Skeletal muscle tissue (tissue), 4 donors: ENCODE measurements around the gene MMS19. TPM values are rescaled to one million over a fixed set of nuclear protein-coding genes. Genes with fewer than 3 reads are reported as not detected.

ENCODE experiments used
- H3K27ac ChIP-seq: one replicate; pipeline ENCODE4 v1.7.0; 2013; ENCODE audit warnings: mild to moderate bottlenecking, low read depth, low read length, inconsistent platforms
- H3K27me3 ChIP-seq, 3 donors: one replicate each; pipeline ENCODE4 v1.7.0; 2013; ENCODE audit warnings: low read length in 3 of 3; ENCODE audit not compliant: control insufficient read depth in 3 of 3, insufficient read depth in 3 of 3
- H3K36me3 ChIP-seq, 3 donors: one replicate each; pipeline ENCODE4 v1.7.0; 2013; ENCODE audit warnings: low read length in 3 of 3; ENCODE audit not compliant: control insufficient read depth in 3 of 3, insufficient read depth in 3 of 3
- H3K4me1 ChIP-seq, 3 donors: one replicate each; pipeline ENCODE4 v1.7.0; 2013; ENCODE audit warnings: low read length in 3 of 3, mild to moderate bottlenecking in 3 of 3; ENCODE audit not compliant: control insufficient read depth in 3 of 3, insufficient read depth in 3 of 3
- H3K4me3 ChIP-seq, 3 donors: one replicate each; pipeline ENCODE4 v1.7.0; 2013; ENCODE audit warnings: low read length in 3 of 3
- H3K9ac ChIP-seq, 3 donors: one replicate each; pipeline ENCODE4 v1.7.0; 2013; ENCODE audit warnings: low read length in 3 of 3, mild to moderate bottlenecking in 3 of 3, moderate library complexity in 2 of 3, low read depth in 1 of 3
- H3K9me3 ChIP-seq, 3 donors: one replicate each; pipeline ENCODE4 v1.7.0; 2013; ENCODE audit warnings: low read length in 3 of 3; ENCODE audit not compliant: control insufficient read depth in 3 of 3
- total RNA-seq: library from RNA; depleted of rRNA; stranded (reverse); fragments of >200 nt; gene quantifications from one replicate; pipeline ENCODE4 v1.2.3, GENCODE V29; 2014
- donor health status: Osteomylitis.

Gene MMS19
- total RNA-seq, 1 donor from 2014 or later, result 47.0 TPM

GRCh38 chr10:97525683-97526110 is 27.5 kb upstream of the MMS19 start:
- H3K9me3 ChIP-seq, result no peaks in the 10 kb centered on the region
- no peaks in the 10 kb centered on the region for H3K36me3 ChIP-seq
- H3K9ac ChIP-seq, result no peak overlapping the region
- peaks cover 19 to 43% (median 24%) of the 10 kb centered on the region in 3 donors for H3K4me1 ChIP-seq
- H3K27me3 ChIP-seq, result no peaks in the 10 kb centered on the region
- H3K27ac ChIP-seq, result no peak overlapping the region
- no peak overlapping the region for H3K4me3 ChIP-seq

GRCh38 chr10:97525086-97525485 is 26.9 kb upstream of the MMS19 start:
- Histone ChIP-seq H3K9ac (no peak overlapping the region), H3K4me3 (no peak overlapping the region), H3K36me3 (no peaks in the 10 kb centered on the region), H3K9me3 (no peaks in the 10 kb centered on the region), H3K27me3 (no peaks in the 10 kb centered on the region), H3K4me1 (peaks cover 20 to 44% (median 29%) of the 10 kb centered on the region in 3 donors), H3K27ac (no peak overlapping the region)

GRCh38 chr10:97522937-97523336 is 24.7 kb upstream of the MMS19 start:
- H3K9ac ChIP-seq, result no peak overlapping the region
- peaks cover 28 to 62% (median 40%) of the 10 kb centered on the region in 3 donors for H3K4me1 ChIP-seq
- no peaks in the 10 kb centered on the region for H3K9me3 ChIP-seq
- no peak overlapping the region for H3K4me3 ChIP-seq
- H3K27ac ChIP-seq, result no peak overlapping the region
- no peaks in the 10 kb centered on the region for H3K27me3 ChIP-seq
- no peaks in the 10 kb centered on the region for H3K36me3 ChIP-seq

- Histone ChIP-seq H3K4me1 (peaks cover 36 to 71% (median 49%) of the 10 kb centered on the region in 3 donors), H3K4me3 (no peak overlapping the region), H3K27ac (no peak overlapping the region), H3K9ac (peak overlapping the region in 1 of 3 donors; percentile 41), H3K36me3 (no peaks in the 10 kb centered on the region), H3K9me3 (no peaks in the 10 kb centered on the region), H3K27me3 (no peaks in the 10 kb centered on the region)
Observed at GRCh38 chr10:97522071-97522470, 23.8 kb upstream of the MMS19 start.

- no peak overlapping the region for H3K27ac ChIP-seq
- no peaks in the 10 kb centered on the region for H3K36me3 ChIP-seq
- H3K4me3 ChIP-seq, result no peak overlapping the region
- no peaks in the 10 kb centered on the region for H3K9me3 ChIP-seq
- peak overlapping the region in 2 of 3 donors; percentile 16 to 37 for H3K9ac ChIP-seq
- H3K27me3 ChIP-seq, result no peaks in the 10 kb centered on the region
- peaks cover 39 to 76% (median 51%) of the 10 kb centered on the region in 3 donors for H3K4me1 ChIP-seq
Observed at GRCh38 chr10:97520978-97521761, 22.9 kb upstream of the MMS19 start.

GRCh38 chr10:97520520-97520919 is 22.3 kb upstream of the MMS19 start:
- Histone ChIP-seq H3K27ac (no peak overlapping the region), H3K27me3 (no peaks in the 10 kb centered on the region), H3K4me1 (peaks cover 46 to 77% (median 51%) of the 10 kb centered on the region in 3 donors), H3K9ac (no peak overlapping the region), H3K9me3 (no peaks in the 10 kb centered on the region), H3K36me3 (no peaks in the 10 kb centered on the region), H3K4me3 (no peak overlapping the region)

GRCh38 chr10:97519342-97519741 is 21.1 kb upstream of the MMS19 start:
- Histone ChIP-seq H3K27ac (no peak overlapping the region), H3K4me3 (no peak overlapping the region), H3K4me1 (peaks cover 51 to 83% (median 62%) of the 10 kb centered on the region in 3 donors), H3K9ac (no peak overlapping the region), H3K9me3 (no peaks in the 10 kb centered on the region), H3K27me3 (no peaks in the 10 kb centered on the region), H3K36me3 (no peaks in the 10 kb centered on the region)

GRCh38 chr10:97518301-97519043 is 20.2 kb upstream of the MMS19 start:
- no peaks in the 10 kb centered on the region for H3K27me3 ChIP-seq
- no peak overlapping the region for H3K9ac ChIP-seq
- peaks cover 56 to 84% (median 68%) of the 10 kb centered on the region in 3 donors for H3K4me1 ChIP-seq
- no peaks in the 10 kb centered on the region for H3K9me3 ChIP-seq
- H3K4me3 ChIP-seq, result no peak overlapping the region
- no peaks in the 10 kb centered on the region for H3K36me3 ChIP-seq
- H3K27ac ChIP-seq, result no peak overlapping the region

- Histone ChIP-seq H3K27ac (no peak overlapping the region), H3K27me3 (no peaks in the 10 kb centered on the region), H3K9ac (peak overlapping the region in 1 of 3 donors; percentile 50), H3K4me3 (no peak overlapping the region), H3K9me3 (no peaks in the 10 kb centered on the region), H3K36me3 (no peaks in the 10 kb centered on the region), H3K4me1 (peaks cover 55 to 87% (median 74%) of the 10 kb centered on the region in 3 donors)
Observed at GRCh38 chr10:97517778-97518300, 19.6 kb upstream of the MMS19 start.
